Measurements from ENCODE around the gene STAC2. TPM values are rescaled to one million over a fixed set of nuclear protein-coding genes. Genes with fewer than 3 reads are reported as not detected.
"Not testable (repeated sequence)": the region's sequence is repeated elsewhere in the genome, so short reads cannot be mapped to it uniquely, and the experiment has no call there.

Gene STAC2
- polyA plus RNA-seq, 3 donors = 0.09 to 0.22 (median 0.12) TPM

DNA sequence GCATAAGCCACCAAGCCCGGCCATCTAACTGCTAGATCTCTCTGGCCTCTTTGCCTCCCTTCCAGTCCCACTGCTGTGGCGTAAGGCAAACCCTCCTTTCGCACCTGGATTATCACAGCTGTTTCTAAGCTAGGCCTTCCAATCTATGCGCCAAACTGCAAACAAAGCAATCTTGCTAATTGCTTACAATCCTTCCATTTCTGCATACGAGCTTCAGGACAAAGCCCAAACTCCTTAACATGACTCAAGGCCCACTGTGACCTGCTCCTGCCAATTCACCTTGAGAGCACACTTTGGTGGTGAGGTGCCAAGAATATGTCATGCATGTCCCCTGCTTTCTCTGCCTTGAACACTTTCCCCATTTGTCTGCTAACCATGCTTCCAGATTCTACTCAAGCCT lies 53.8 kb downstream of the STAC2 start:
- WGBS, 3 donors = 53 to 86% (median 84%) methylated on average over 5 of the region's 5 CpGs
- no peak overlapping the region for H3K27ac ChIP-seq (ENCODE audit: low read depth, low read length)

DNA sequence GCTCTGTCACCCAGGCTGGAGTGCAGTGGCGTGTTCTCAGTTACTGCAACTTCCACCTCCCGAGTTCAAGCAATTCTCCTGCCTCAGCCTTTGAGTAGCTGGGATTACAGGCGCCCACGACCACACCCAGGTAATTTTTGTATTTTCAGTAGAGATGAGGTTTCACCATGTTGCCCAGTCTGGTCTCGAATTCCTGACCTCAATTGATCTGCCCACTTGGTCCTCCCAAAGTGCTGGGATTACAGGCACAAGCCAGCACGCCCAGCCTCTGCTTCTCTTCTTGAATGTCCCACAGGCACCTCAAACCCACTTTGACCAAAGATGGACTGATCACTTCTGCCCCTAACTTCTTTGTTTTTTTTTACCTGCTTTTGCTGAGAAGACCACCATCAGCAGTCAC lies 55.2 kb downstream of the STAC2 start:
- no peak overlapping the region for H3K27ac ChIP-seq (ENCODE audit: low read depth, low read length)
- WGBS, 3 donors = 64 to 86% (median 77%) methylated on average over 6 of the region's 6 CpGs

DNA sequence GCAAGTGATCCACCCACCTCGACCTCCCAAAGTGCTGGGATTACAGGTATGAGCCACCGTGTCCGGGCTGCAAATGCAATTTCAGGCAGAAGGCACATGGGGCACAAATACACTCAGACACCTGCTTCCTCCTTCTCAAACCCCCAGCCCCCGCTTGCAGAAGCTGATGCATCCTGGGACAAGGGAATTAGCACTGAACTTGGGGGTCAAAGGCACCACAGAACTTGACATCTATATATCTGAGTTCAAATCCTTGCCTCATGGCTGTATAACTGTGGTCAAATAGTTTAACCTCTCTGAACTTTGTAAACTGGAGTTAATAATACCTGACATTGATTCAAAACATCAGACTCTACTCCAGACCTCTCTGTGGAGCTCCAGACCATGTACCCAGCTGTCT lies 55.6 kb downstream of the STAC2 start:
- WGBS, 3 donors = 45 to 79% (median 47%) methylated on average over 4 of the region's 4 CpGs
- H3K27ac ChIP-seq (ENCODE audit: low read depth, low read length) = no peak overlapping the region

DNA sequence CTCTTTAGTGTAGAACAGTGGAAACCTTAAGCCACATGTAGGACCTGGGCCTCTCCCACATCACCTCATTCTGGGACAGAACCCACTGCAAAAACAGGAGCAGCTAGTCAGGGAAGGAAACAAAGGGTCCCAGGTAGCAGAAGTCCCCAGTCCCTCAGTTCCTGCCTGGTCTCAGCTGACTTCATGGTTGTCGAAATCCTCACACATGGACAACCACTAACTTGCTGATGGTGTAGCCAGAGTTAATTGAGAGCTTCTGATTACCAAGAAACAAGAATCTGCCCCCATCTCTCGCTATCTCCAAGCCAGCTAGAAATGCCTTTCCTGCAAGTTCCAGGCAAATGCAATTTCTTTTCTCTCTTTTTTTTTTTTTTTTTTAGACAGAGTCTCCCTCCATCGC lies 56.2 kb downstream of the STAC2 start:
- no peak overlapping the region for H3K27ac ChIP-seq (ENCODE audit: low read depth, low read length)
- WGBS, 3 donors = 70 to 89% (median 70%) methylated on average over 3 of the region's 3 CpGs

DNA sequence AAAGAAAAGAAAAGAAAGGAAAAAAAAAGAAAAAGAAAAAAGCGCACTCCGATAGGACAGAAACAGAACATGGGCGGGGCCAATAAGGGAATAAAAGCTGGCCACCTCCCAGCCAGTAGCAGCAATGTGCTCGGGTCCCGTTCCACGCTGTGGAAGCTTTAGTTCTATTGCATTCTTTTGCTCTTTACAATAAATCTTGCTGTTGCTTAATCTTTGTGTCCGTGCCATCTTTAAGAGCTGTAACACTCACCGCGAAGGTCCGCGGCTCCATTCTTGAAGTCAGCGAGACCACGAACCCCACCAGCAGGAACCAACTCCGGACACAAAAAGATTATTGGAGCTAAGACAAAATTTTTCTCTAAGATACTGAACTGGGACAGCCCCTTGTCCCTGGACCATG lies 56.6 kb downstream of the STAC2 start:
- 58 to 82% (median 60%) methylated on average over 14 of the region's 14 CpGs for WGBS, 3 donors
- H3K27ac ChIP-seq (ENCODE audit: low read depth, low read length) = no peak overlapping the region

DNA sequence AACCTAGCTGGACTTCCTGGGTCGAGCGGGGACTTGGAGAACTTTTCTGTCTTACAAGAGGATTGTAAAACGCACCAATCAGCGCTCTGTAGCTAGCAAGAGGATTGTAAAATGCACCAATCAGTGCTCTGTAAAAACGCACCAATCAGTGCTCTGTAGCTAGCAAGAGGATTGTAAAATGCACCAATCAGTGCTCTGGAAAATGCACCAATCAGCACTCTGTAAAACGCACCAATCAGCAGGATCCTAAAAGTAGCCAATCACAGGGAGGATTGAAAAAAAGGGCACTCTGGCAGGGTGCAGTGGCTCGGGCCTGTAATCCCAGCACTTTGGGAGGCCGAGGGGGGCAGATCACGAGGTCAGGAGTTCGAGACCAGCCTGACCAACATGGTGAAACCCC lies 57.2 kb downstream of the STAC2 start:
- WGBS, 3 donors = 94 to 96% (median 95%) methylated on average over 10 of the region's 10 CpGs
- H3K27ac ChIP-seq (ENCODE audit: low read depth, low read length) = not testable (repeated sequence)

DNA sequence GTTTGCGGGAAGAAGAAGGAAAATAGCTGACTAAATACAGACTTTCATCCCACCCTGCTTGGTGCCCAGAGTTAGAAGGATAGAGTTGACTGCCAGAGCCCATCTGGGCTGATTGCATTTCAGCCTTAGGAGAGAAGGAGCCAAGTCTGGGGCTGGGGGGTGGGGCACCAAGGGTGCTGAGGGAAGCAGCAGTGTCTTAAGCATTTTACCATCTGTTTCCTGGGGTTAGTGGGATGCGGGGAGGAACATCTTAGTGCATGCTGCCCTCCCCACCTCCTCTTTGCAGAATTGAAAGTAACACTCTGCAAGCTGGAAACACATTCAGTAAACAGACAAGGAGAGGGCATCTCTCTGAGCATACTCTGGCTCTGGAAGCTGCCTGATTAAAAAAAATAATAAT lies 58.3 kb downstream of the STAC2 start:
- WGBS, 3 donors = 23 to 28% (median 25%) methylated on average over 2 of the region's 2 CpGs
- no peak overlapping the region for H3K27ac ChIP-seq (ENCODE audit: low read depth, low read length)

DNA sequence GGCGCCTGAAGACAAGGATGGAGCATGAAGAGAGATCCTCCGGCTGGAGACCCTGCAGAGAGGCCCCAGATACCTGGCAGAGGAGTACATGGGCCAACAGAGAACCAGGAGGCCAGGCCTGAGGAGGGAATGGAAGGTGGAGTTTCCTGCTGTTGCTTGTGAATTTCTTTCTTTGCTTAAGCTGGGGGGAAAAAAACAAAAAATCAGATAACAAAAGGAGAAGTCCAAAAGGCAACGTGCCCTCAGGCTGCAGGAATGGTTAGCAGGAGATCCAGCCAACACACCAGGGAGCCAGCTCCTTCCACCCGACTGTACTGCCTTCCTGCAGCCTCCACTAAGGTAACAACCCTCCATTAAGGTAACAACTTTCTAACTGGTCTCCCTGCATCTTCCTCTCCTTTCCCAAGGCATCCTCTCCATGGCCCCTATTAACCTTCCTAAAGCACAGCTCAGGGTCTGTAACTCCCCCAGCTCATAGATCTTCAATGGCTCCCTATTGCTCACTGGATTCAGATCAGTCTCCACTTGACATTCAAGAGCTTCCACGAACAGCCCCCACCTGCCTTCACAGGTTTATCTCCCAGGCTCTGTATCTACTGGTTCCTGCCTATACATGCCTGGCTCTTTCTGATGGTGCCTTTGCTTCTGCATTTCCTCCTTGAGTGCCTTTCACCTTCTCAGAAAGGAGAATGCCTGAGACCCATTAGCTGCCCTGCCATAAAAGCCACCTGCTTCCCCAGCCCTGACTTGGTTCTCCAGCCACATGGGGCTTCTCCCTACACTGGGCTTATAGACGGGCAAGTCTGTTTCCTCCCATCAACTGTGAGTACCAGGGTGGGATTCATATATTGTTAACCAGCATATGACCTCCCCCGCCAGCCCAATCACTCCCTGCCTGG lies 59.1 kb downstream of the STAC2 start:
- WGBS, 3 donors = 39 to 53% (median 52%) methylated on average over 7 of the region's 7 CpGs
- no peak overlapping the region for H3K27ac ChIP-seq (ENCODE audit: low read depth, low read length)

DNA sequence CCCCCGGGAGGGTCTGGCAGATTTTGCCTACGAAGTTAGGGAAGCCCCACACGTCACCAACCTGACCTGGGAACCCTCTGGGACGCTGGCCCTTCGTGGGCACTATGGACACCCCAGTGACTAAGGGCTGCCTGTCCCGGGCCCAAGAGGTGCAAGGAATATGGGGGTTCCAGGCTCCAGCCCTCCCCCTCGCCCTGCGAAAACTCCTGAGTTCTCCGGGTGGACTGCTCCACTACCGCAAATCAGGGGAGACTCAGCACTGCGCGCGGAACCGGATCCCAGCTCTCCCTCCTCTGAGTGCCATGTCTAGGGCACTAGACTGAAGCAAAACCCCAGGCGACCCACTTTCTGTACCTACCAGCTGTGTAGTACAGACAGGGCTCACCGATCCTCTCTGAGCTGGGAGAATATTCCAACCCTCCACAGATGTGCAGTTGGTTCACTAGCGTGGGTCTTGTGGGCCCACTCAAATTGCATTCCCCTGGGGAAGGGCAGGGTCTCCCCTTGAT lies 59.9 kb downstream of the STAC2 start, which contains the start of gene ARL5C:
TSS of gene ARL5C (minus strand) at position 321 of the 509 bp plus-strand sequence. CDS start 401 bp downstream, outside the sequence.
- WGBS, 3 donors = 43 to 60% (median 54%) methylated on average over 17 of the region's 17 CpGs
- H3K27ac ChIP-seq (ENCODE audit: low read depth, low read length) = no peak within 1 kb of the TSS

DNA sequence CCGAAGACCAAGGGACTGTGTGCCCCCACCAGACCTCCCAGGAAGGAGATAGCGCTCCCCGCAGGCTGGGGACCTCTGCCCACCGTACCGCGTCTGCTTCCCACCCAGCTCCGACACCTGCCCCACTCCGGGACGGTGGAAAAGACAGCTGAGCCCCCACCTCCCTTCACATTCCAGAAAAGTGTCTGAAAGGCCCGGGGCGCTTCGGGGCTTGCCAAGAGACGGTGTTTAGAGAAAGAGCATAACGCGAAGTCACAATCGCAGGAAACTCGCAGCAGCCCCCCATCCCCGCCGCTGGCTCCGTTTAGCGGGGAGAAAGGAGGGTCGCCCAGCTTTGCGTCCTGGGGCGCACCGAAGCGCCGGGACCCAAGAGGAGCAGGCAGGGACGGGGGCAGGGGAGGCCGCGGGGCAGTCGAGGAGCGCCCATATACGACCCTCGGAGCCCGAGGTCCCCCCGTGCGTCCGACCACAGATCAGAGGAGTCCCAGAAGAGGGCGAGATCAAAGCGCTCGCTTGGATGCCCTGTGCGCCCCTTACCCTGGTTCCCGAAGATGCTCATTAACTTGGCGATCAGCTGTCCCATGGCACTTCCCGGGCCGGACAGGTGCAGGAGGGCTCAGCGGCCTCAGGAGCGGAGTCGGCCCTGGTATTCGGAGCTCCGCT lies 60.4 kb downstream of the STAC2 start:
- no peak overlapping the region for H3K27ac ChIP-seq (ENCODE audit: low read depth, low read length)
- 7 to 21% (median 8%) methylated on average over 51 of the region's 51 CpGs for WGBS, 3 donors

DNA sequence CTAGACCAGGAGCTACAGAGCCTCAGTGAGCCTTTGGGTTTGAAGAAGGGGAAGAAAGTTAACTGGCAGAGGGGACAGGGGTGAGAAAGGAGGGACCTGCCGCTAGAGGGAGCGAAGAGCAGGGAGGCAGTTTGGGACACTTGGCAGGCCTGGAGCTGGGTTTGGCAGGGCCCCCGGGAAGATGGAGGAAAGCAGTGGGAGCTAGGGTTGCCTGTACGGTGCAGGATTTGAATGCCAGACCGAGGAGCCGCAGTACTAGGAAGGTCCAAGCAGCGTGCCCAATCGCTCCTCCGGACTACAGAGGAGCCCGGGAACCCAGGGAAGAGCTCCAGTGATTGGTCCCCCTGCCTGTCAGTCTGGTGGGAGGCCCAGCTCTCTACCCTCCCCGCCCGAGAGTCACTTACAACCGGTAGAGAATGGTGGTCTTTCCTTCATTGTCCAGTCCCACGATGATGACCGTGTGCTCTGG lies 61.0 kb downstream of the STAC2 start:
- 0 to 1% (median 1%) methylated on average over 14 to 15 of the region's 15 CpGs for WGBS, 3 donors
- H3K27ac ChIP-seq (ENCODE audit: low read depth, low read length) = no peak overlapping the region

DNA sequence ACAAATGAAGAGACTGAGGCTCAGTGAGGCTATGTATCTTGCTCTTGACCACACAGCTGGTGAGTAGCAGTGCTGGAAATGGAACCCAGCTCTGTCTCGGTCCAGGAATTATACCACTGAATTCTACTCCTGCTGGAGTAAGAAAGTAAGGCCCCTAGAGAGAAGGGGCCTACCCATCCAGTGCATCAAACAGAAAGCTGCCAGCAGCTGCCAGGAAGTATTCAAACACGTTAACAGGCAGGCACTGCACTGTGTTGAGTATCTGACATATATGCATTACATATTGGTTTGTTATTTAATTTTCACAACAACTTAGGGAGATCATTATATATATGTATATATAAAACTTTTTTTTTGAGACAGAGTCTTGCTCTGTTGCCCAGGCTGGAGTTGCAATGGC lies 63.8 kb downstream of the STAC2 start:
- no peak overlapping the region for H3K27ac ChIP-seq (ENCODE audit: low read depth, low read length)
- WGBS, 3 donors = 71 to 74% (median 71%) methylated on average over 2 of the region's 2 CpGs

Other genes starting within 250 kb of the STAC2 start
- 10 to 100 TPM in 1 of 3 donors, 1 to 10 TPM in 2; 1.2 to 10.7 (median 4.7) TPM for gene PLXDC1, start 74.3 kb downstream of the STAC2 start, polyA plus RNA-seq
- gene ARL5C, start 59.8 kb downstream of the STAC2 start, polyA plus RNA-seq = under 1 TPM in 1 of 3 donors, not detected in 2; 0.07 TPM
- 1 to 10 TPM; 1.4 to 4.6 (median 1.5) TPM for gene CACNB1, start 28.3 kb downstream of the STAC2 start, polyA plus RNA-seq
- 1,000 to 10,000 TPM; 2,235 to 3,735 (median 3,189) TPM for gene RPL19, start 25.7 kb downstream of the STAC2 start, polyA plus RNA-seq
- 1 to 10 TPM; 2.3 to 4.5 (median 3.5) TPM for gene FBXL20, start 175.7 kb upstream of the STAC2 start, polyA plus RNA-seq
- 10 to 100 TPM in 2 of 3 donors, 1 to 10 TPM in 1; 5.0 to 13.3 (median 11.7) TPM for gene MED1, start 225.3 kb upstream of the STAC2 start, polyA plus RNA-seq
- gene CDK12, start 235.5 kb upstream of the STAC2 start, polyA plus RNA-seq = 10 to 100 TPM in 2 of 3 donors, 1 to 10 TPM in 1; 5.8 to 13.4 (median 12.9) TPM